ENCODE results near the gene REM2.
"Not testable (repeated sequence)": the region's sequence is repeated elsewhere in the genome, so short reads cannot be mapped to it uniquely, and the experiment has no call there.

Gene REM2

DNA sequence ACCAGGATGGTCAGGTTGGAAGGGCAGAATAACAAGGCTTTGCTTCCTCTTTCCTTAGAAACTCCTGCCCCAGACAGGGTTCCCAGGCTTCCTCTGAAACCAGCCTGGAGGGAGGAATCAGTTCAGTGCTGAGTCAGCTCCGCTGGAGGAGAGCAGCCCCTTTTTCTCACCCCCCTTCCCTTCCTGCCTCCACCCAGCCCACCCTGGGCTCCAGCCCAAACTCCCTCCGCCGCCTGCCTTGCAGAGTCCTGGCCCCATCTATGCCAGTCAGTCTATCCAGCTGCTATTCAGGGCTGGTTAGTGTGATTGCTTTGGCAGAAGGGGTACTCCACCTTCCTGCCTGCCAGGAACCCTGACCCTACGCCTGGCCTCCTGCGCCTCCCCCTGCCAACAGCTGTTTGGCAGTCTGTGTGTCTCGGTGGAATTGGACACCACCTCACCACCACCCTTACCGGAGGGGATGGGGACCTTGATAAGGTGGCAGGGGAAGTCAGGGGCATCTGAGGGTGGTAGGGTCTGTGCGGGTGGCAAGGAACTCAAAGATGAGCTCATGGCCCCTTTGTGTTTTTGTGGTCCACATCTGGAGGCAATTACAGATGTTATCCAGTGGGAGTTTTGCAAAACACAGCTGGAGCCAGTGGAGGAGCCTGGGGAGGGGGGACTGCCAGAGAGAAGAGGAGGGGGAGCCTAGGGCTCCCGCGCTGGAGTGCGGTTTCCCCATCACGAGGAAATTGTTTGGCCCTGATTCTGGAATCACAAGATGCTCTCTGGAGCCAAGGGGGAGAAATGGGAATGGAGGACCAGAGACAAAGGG is 34.5 kb upstream of the REM2 start:
- no peak for DNase-seq

DNA sequence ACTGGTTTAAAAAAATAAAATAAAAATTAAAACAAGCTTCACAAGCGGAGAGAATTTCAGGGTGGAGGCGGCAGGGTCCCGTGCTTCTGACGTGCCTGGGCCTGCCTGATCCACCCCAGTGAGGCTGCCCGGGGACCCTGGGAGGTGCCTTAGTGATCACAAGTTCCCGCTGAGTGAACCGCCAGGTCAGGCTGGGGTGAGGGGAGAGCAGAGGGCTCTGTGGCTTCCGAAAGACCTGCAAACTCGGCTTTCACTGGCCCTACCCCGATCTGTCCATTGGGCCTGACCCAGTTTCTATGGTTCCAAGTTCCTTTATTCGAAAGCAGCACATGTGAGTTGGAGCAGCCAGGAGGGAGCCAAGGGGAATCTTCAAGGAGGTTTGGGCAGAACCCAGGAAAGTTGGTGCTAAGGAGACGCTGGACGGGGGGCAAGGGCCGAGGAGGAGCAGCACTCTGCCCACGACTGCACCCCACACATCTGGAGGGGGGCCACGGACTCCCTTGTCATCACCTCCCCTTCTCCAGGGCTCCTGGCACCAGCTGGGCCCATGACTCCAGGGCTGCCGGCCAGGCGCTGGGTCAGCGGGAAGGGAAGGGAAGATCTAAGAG is 33.7 kb upstream of the REM2 start:
- DNase-seq: no peak

DNA sequence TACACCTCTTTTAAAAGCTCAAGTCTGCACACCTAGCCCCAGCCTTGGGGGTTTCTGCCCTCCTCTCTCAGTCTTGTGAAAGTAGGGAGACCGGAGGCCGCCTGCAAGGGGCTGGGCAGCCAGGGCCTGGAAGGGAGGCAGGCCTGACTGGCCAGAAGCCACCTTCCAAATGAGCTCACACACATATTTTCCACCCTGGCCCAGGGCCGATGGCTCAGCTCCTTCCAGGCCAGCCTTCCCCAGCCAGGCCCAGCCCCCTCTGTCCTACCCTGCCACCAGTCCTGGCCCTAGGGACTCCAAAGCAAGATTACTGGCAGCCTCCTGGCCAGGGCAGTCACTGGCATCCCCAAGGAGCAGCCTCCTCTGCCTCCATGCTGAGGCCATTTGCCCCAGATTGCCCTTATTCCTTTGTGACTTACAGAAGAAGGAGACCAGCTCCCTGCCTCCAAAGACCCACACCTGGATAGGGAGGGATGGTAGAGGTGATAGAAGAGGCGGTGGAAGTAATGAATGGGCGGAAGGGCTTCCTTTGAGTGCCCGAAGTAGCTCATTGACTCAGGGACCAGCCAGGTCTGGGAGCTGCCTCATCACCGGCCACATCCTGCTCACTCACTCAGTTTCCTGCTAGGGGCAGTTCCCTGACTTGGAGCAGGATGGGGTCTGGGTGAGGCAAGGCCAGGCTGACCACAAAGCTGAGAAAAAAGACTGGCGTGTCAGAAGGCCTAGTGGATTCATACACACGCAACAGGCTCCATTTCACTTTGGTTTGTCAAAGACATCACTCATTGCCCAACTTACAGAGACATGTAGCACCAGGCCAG is 31.9 kb upstream of the REM2 start:
- DNase-seq: peak; percentile 77

DNA sequence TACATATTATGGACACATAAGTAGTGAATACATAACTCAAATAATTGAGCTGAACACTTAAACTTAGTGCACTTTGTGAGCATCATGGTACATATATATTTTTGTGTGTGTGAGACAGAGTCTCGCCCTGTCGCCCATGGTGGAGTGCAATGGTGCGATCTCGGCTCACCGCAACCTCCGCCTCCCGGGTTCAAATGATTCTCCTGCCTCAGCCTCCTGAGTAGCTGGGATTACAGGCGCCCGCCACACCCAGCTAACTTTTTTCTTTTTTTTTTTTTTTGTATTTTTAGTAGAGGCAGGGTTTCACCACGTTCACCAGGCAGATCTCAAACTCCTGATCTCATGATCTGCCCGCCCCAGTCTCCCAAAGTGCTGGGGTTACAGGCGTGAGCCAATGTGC is 30.8 kb upstream of the REM2 start:
- not testable (repeated sequence) for DNase-seq

DNA sequence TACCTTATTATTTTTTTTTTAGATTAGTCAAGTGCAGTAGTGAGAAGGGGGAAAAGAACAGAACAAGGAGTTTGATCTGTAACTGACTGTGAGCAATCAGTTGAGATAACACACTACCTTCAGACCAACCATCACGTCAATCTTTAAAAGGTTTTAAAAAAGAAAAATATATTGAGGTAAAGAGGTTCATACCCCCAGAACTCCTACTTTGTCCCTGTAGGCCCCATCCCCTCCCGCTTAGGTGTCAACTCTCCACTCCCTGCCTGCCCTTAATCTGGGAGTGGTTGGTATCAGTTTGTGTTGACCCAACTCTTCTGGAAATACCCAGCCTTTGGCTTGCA is 30.5 kb upstream of the REM2 start:
- no peak for DNase-seq

DNA sequence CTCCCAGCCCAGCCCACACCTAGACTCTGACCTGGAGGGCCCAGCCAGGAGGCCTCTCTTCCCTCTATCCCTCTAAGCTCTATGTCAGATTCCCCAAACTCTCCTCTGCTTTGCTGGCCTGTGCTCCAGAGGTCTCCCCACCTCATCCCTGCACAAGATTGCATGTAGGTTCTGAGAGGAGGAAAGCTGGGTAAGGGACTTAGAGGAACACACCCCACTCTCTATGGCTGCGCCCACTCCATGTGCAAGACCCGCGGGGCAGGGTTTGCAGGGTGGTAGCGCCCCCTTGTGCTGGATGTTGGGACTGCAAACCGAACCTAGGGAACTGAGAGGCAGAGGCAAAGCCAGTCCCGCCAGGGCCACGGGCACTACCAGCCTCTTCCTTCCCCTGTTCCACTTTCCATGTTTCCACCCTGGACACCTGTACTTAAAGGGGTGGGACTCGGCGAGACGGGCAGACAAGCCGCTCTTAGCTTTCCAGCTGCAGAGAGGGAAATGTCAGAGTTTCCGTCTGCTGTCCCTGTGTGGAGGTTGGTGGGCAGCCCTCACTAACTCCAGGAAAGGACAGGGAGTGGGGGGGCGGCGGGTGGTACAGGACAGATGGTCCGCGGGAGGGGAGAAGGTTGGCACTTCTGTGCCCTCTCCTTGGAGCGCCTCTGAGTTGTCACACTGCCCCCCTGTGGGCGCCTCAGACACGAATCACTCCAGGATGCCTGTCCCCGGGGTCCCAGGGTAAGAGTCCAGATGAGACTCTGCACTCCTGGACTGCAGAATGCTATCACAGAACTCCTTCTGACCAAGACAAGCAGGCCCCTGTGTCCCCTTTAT is 29.9 kb upstream of the REM2 start:
- peak; percentile 90 for DNase-seq

DNA sequence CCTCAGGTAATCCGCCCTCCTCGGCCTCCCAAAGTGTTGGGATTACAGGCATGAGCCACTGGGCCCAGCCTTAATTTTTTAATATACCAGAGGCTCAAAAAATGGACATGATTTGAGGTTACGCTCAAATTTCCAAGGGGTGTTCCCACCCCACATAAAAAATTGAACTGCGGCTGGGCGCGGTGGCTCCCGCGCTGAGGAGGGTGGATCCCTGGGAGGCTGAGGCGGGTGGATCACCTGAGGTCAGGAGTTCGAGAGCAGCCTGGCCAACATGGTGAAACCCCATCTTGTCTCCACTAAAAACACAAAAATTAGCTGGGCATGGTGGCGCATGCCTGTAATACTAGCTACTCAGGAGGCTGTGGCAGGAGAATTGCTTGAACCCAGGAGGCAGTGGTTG is 28.7 kb upstream of the REM2 start:
- DNase-seq: not testable (repeated sequence)

DNA sequence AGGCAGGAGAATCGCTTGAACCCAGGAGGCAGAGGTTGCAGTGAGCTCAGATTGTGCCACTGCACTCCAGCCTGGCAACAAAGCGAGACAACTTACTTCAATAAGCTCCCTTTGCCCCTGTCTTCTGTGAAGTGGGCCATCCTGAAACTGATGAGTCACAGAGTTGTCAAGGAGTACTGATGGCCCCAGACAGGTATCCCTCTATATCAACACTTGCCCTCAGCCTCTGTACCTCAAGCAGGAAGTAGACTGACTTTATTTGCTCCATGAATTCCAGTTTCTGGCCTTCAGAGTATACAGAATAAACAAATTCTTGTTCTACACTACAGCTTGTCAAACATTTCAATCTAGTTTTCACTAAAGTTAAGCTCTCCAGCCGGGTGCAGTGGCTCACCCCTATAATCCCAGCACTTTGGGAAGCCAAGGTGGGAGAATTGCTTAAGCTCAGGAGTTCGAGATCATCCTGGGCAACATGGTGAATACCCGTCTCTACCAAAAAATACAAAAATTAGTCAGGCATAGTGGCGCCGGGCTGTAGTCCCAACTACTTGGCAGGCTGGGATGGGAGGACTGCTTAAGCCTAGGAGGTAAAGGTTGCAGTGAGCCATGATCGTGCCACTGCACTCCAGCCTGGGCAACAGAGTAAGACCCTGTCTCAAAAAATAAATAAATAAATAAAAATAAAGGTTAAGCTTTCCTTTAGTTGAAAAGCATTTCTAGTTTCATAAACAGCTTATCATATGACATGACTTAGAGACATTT is 27.9 kb upstream of the REM2 start:
- peak; percentile 38 for DNase-seq

DNA sequence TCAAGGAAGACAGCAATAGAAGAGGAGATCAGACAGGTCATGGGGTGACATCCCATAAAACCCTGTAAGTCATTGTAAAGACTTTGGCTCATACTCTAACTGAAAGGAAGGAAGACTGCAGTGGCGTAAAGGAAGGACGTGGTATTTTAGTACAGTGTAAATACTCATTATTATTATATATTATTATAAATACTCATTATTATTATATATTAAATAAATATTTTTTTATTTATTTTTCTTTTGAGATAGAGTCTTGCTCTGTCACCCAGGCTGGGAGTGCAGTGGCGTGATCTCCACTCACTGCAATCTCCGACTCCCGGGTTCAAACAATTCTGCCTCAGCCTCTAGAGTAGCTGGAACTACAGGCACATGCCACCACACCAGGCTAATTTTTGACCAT is 26.6 kb upstream of the REM2 start:
- no peak for DNase-seq

DNA sequence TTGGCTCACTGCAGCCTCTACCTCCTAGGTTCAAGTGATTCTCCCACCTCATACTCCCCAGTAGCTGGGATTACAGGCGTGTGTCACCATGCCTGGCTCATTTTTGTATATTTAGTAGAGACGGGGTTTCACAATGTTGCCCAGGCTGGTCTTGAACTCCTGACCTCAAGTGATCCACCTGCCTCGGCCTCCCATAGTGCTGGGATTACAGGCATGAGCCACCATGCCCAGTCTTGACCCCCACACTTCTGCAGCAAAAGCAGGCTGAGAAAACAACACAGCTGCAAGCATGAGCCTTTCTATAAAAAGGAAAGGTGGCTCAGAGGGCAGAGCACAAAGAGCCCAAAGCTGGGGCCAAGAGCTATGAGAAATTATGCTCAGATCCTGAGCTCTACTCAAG is 22.6 kb upstream of the REM2 start:
- not testable (repeated sequence) for DNase-seq

DNA sequence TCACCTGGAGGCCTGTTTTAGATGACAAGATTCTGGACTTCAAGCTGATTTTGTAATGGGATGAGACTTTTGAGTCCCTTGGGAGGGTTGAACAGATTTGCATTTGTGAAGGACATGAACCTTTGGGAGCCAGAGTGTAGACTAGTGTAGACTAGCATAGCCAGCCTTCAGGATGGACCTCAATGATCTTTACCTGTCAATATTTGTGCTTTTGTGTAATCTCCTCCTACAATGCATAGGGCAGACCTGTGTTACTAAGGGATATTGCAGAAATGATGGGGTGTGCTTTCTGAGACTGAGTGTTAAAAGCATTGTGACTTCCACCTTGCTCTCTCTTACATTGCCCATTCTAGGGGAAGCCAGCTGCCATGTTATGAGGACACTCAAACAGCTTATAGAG is 21.4 kb upstream of the REM2 start:
- DNase-seq: no peak

DNA sequence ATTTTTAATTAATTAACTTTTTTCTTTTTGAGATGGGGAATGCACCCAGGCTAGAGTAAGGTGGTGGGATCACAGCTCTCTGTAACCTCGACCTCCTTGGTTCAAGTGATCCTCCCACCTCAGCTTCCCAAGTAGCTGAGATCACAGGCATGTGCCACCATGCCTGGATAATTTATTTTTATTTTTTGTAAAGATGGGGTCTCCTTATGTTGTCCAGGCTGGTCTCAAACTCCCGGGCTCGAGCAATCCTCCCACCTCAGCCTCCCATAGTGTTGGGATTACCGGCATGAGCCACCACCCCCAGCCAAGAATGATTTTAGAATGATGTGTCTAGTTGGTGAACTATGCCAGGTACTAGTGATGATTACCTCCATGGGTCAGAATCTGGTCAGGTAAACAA is 18.0 kb upstream of the REM2 start:
- DNase-seq: no peak

DNA sequence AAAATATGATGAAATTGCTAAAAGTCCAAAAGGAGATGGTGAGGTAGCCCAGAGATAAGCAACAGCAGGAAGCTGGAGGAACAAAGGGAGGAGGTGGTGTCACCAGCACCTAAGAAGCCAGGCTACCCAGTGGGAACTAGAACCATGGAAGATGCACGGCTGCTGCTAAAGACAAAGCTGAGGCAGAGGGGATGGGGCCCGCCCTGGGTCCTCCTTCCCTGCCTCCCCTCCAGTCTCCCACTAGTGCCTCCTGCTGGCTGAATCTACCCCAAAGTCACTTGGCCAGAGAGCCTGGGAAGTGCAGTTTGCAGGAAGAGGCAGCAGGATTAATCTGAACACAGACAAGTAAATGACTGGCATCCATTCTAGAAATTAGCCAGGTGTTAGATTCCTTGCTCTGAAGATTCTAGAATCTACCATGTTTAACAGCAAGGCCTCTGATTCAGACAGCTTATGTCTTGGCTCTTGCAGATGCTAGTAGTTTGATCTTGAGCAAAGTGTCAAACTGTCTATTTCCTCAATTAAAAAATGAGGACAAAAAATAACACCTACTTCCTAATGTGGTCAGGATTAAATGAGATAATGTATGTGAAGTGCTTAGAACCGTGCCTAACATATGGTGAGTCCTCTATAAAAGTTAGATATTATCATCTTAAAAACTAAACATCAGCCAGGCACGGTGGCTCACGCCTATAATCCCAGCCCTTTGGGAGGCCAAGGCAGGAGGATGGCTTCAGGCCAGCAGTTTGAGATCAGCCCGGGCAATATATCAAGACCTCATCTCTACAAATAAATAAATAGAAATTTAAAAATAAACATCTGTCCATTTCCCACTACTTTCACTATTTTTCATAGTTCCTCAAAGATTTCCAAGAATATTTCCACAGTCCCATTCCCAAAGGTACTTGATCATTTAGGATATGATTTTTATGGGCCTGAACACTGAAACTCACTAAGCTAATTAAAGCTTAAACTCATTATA is 17.3 kb upstream of the REM2 start:
- no peak for DNase-seq

DNA sequence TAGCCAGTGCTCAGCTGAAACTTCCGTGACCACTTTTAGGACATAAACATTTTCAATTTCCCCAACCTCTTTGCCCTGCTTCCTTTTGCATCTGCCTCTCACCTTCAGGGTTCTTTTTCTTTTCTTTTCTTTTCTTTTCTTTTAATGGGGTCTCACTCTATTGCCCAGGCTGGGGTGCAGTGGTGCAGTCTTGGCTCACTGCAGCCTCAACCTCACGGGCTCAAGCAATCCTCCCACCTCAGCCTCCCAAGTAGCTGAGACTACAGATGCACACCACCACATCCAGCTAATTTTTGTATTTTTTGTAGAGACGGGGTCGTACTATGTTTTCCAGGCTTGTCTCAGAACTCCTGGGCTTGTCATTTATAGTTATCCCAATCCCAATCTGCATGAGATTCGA is 16.1 kb upstream of the REM2 start:
- DNase-seq: no peak

DNA sequence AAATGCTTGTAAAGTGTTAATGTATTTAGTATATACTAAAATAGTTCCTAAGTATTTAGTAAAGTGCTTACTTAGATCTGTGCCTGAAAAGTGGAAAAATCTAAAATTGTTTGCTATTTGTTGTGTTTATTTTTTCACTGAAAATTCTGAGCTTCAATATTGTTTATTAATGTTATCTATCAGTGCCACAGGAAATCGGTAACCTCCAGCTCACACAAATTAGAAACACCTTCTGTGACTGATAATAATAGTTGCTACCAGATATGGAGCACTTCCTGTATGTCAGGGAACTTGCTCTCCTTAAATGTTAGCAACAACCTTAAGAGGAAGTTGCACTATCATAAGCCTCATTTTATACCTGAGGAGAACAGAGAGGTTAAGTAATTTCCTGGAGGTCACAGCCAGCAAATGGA is 12.2 kb upstream of the REM2 start:
- peak; percentile 78 for DNase-seq

DNA sequence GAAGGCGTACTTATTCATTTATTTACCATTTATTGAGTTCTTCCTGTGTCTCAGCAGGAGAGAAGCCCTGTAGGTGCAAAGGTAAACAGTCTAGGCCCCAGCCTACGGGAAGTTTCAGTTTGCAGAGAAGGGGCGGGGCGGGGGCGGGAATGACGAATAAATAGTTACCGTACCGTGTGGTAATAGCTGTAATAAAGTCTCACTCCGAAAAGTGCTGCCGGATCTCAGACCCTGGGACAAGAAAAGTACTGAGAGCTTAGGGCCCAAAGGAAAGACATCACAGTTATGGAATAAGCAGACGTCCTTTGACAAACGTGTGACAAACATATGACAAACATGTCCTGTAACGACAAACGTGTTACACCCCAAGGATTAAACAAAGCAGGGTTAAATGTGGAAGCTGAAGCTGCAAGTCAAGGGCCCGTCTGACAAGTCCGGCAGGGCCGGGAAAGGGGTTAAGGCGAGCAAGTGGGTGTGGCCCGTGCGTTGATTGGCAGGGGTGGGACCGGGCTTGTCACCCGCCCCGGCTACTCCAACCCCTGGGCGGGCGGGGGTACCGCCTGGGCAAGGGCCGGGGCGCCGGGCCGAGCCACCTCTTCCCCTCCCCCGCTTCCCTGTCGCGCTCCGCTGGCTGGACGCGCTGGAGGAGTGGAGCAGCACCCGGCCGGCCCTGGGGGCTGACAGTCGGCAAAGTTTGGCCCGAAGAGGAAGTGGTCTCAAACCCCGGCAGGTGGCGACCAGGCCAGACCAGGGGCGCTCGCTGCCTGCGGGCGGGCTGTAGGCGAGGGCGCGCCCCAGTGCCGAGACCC is 11.6 kb upstream of the REM2 start, which contains the start of gene LRP10:
LRP10 (plus strand) TSS at position 517 of the 809 bp plus-strand sequence. CDS start 564 bp downstream, outside the sequence.
- peak; percentile 86 for DNase-seq

DNA sequence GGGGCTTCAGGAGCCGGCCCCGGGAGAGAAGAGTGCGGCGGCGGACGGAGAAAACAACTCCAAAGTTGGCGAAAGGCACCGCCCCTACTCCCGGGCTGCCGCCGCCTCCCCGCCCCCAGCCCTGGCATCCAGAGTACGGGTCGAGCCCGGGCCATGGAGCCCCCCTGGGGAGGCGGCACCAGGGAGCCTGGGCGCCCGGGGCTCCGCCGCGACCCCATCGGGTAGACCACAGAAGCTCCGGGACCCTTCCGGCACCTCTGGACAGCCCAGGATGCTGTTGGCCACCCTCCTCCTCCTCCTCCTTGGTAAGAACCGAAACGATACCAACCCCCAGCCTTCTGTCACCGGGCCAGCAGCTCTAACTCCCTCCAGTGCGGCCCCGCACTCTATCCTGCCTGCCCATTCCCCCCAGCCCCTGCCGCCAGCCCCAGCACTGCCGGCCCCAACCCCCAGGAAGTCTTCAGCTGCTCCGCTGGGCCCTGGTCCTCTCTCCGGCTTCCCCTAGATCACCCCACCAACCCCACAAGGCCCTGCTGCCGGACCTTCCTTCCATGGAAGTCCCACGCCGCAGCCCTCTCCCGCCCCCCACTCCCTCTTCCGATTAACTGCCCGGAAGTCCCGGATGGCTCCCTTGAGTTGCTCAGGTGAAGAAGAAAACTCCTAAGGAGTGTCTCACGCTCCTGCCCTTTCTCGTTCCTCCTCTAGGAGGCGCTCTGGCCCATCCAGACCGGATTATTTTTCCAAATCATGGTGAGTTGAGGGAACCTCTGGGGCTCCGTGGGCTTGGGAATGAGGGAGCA is 10.8 kb upstream of the REM2 start:
- peak; percentile 79 for DNase-seq

DNA sequence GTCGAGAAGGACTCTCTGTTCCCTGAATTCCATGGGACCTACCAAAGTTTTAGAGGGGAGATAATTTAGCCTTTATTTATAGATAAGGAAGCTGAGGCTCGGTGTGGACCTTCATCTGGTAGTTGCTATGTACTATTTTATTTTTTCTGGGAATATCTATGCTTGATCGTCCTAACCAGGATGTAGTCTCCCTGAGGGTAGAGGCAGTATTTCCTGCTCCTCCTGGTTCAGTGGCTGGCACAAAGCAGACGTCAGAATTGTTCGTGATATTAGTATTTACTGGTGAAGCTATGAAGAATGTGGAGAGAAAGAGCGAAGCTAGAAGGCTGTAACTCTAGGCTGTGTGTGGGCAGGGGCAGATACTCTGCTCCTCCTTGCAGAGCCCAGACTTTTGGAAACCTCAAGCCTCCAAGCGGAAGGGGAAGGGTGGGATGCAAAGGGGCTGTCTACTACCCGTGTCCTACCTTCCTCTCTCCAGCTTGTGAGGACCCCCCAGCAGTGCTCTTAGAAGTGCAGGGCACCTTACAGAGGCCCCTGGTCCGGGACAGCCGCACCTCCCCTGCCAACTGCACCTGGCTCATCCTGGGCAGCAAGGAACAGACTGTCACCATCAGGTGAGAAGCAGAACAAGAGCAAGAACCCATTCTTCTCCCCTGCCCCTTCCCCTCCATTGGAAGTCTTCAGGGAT is 10.0 kb upstream of the REM2 start:
- DNase-seq: no peak

Data from activated CD4-positive, alpha-beta T cell treated with anti-CD3 and anti-CD28 coated beads, Interleukin-2, amount 50 U/mL, for 16 hours (primary cell).